GM23338 (cell line): ENCODE results near the gene CENPS. TPM values are rescaled to one million over a fixed set of nuclear protein-coding genes. Genes with fewer than 3 reads are reported as not detected.

Experiments used
- ATAC-seq: fragments of 200-7000 bp; cut with Tn5 transposase; 3 replicates; pipeline ENCODE4 v1.9.1; 2020
- DNase-seq: peaks from one replicate; pipeline ENCODE4 v3.0.0-alpha.2; 2015; ENCODE audit warnings: low spot score
- H2AFZ ChIP-seq: fragments of 200-600 bp; sonication (generic); 2 replicates; pipeline ENCODE4 v1.8.0; 2016; ENCODE audit warnings: antibody characterized with exemption, mild to moderate bottlenecking, moderate library complexity
- H3F3A ChIP-seq: fragments of 200-600 bp; sonication (generic); replicated peaks from 2 replicates; pipeline ENCODE4 v1.8.0; 2017; ENCODE audit warnings: antibody characterized with exemption, mixed run types, low read depth
- H3K27ac ChIP-seq: fragments of 200-600 bp; sonication (generic); 2 replicates; pipeline ENCODE4 v1.6.1; 2016; ENCODE audit warnings: low read depth
- H3K27me3 ChIP-seq: fragments of 200-600 bp; sonication (generic); 2 replicates; pipeline ENCODE4 v1.8.0; 2016; ENCODE audit warnings: mild to moderate bottlenecking, mixed run types, moderate library complexity; ENCODE audit not compliant: insufficient read depth
- H3K36me3 ChIP-seq: fragments of 200-600 bp; sonication (generic); 2 replicates; pipeline ENCODE4 v1.8.0; 2016; ENCODE audit warnings: mild to moderate bottlenecking; ENCODE audit not compliant: insufficient read depth
- H3K4me1 ChIP-seq: fragments of 200-600 bp; sonication (generic); 2 replicates; pipeline ENCODE4 v1.8.0; 2016; ENCODE audit warnings: mild to moderate bottlenecking, moderate library complexity; ENCODE audit not compliant: insufficient read depth
- H3K4me2 ChIP-seq: fragments of 200-600 bp; sonication (generic); 2 replicates; pipeline ENCODE4 v1.7.1; 2017; ENCODE audit warnings: mixed run types
- H3K4me3 ChIP-seq: fragments of 200-600 bp; sonication (generic); 2 replicates; pipeline ENCODE4 v1.6.1; 2016; ENCODE audit warnings: mixed run types
- H3K79me2 ChIP-seq: fragments of 200-600 bp; sonication (generic); replicated peaks from 2 replicates; pipeline ENCODE4 v1.8.0; 2017; ENCODE audit warnings: mild to moderate bottlenecking; ENCODE audit not compliant: insufficient read depth
- H3K9me2 ChIP-seq: fragments of 200-600 bp; sonication (generic); 2 replicates; pipeline ENCODE4 v1.8.0; 2017; ENCODE audit not compliant: insufficient read depth
- H4K20me1 ChIP-seq: fragments of 200-600 bp; sonication (generic); replicated peaks from 2 replicates; pipeline ENCODE4 v1.8.0; 2017; ENCODE audit warnings: mild to moderate bottlenecking; ENCODE audit not compliant: insufficient read depth
- H3K27ac Mint-ChIP-seq: 2 replicates; pipeline ENCODE4 v1.8.0; 2020; ENCODE audit warnings: inconsistent platforms, mild to moderate bottlenecking, moderate library complexity, mixed read lengths
- H3K27me3 Mint-ChIP-seq: 3 replicates; pipeline ENCODE4 v1.8.0; 2022; ENCODE audit warnings: low read depth, mild to moderate bottlenecking, moderate library complexity, mixed read lengths, inconsistent platforms; ENCODE audit not compliant: insufficient read depth, poor library complexity
- H3K36me3 Mint-ChIP-seq: 3 replicates; pipeline ENCODE4 v1.8.0; 2021; ENCODE audit warnings: low read depth, mild to moderate bottlenecking, inconsistent platforms, moderate library complexity, mixed read lengths
- H3K4me1 Mint-ChIP-seq: 3 replicates; pipeline ENCODE4 v1.8.0; 2020; ENCODE audit warnings: mild to moderate bottlenecking, inconsistent platforms, mixed read lengths
- H3K4me3 Mint-ChIP-seq: 3 replicates; pipeline ENCODE4 v1.8.0; 2021; ENCODE audit warnings: moderate library complexity, mild to moderate bottlenecking, inconsistent platforms, mixed read lengths
- H3K9me3 Mint-ChIP-seq: 3 replicates; pipeline ENCODE4 v1.8.0; 2020; ENCODE audit warnings: moderate library complexity, mild to moderate bottlenecking, inconsistent platforms, mixed read lengths
- CREB1 ChIP-seq: fragments of 250-450 bp; sonication (Bioruptor Pico); IDR thresholded peaks from 2 replicates; pipeline ENCODE4 v1.5.0; 2020; ENCODE audit warnings: low read depth, mild to moderate bottlenecking, moderate library complexity
- ETS1 ChIP-seq: IDR thresholded peaks from 2 replicates; pipeline ENCODE4 v1.6.1; 2016; ENCODE audit warnings: antibody characterized with exemption
- EZH2 ChIP-seq: fragments of 200-600 bp; sonication (generic); IDR thresholded peaks from one replicate; pipeline ENCODE4 v1.8.0; 2017; ENCODE audit warnings: antibody characterized with exemption, mild to moderate bottlenecking, low read depth; ENCODE audit not compliant: unreplicated experiment
- EZH2phosphoT487 ChIP-seq: fragments of 200-600 bp; sonication (generic); IDR thresholded peaks from one replicate; pipeline ENCODE4 v1.8.1; 2018; ENCODE audit warnings: antibody characterized with exemption; ENCODE audit not compliant: unreplicated experiment
- JUNB ChIP-seq: IDR thresholded peaks from one replicate; pipeline ENCODE4 v1.6.1; 2016; ENCODE audit warnings: antibody characterized with exemption; ENCODE audit not compliant: unreplicated experiment
- NANOG ChIP-seq: IDR thresholded peaks from 2 replicates; pipeline ENCODE4 v1.6.1; 2016; ENCODE audit warnings: antibody characterized with exemption, borderline replicate concordance
- POLR2AphosphoS5 ChIP-seq: IDR thresholded peaks from 2 replicates; pipeline ENCODE4 v1.6.1; 2016; ENCODE audit warnings: antibody characterized with exemption, low read depth
- STAT1 ChIP-seq: IDR thresholded peaks from one replicate; pipeline ENCODE4 v1.6.1; 2016; ENCODE audit warnings: antibody characterized with exemption; ENCODE audit not compliant: unreplicated experiment
- ZNF114 ChIP-seq: fragments of 250-450 bp; sonication (Bioruptor Pico); IDR thresholded peaks from 2 replicates; pipeline ENCODE4 v1.5.0; 2020; ENCODE audit warnings: mild to moderate bottlenecking, moderate library complexity
- ZNF331 ChIP-seq: fragments of 250-450 bp; sonication (Bioruptor Pico); IDR thresholded peaks from 2 replicates; pipeline ENCODE4 v1.5.0; 2020; ENCODE audit warnings: low read depth, mild to moderate bottlenecking, moderate library complexity
- ZNF462 ChIP-seq: fragments of 250-450 bp; sonication (Bioruptor Pico); IDR thresholded peaks from 2 replicates; pipeline ENCODE4 v1.5.0; 2020; ENCODE audit warnings: mild to moderate bottlenecking, moderate library complexity
- polyA plus RNA-seq: library from polyadenylated mRNA; unstranded; fragments of >200 nt; fragmentation: Nextera tagmentation; extraction: Ambion mirVana; gene quantifications from 2 replicates; pipeline ENCODE4 v1.2.1, GENCODE V29; 2016
- total RNA-seq: library from RNA; depleted of rRNA; stranded (reverse); fragments of >200 nt; shearing (Covaris generic); gene quantifications from 2 replicates; pipeline ENCODE4 v1.2.3, GENCODE V29; 2014

The CENPS gene
- total and polyA plus RNA-seq, 2 experiments from 2014 or later = 4.7 to 31.3 TPM

DNA sequence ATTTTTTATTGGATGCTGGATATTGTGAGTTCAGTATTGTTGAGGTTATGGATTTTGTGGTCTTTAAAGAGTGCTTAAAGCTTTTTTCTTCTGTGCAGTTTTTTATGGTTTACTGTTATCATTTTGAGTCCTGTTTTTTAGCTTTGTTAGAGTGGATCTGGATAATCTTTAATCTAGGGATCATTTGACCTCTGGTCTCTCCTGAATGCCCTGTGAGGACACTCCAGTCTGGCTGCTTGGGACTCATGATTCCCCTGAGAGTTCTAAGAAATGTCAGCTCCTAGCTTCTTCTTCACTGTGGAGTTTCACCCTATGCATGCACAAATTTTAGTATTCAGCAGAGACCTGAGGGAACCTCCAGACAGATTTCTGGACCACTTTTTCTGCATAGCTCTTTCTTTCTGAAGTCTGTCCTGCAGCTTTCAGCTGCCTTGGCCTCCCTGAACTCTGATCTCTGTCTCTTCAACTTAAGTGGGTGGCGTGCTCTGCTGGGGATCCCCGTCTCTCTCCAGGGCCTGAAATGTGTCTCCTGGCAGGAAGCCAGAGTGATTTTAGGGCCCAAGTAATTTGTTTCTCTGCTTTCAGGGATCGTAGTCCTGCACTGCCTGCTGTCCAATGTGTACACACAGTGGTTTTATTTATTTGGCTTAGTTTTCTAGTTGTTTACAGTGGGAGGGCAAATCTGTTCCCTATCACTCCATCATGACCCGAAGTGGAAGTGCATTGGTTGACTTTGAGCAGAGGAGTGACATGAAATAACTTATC is 59.2 kb downstream of the CENPS start:
- Histone ChIP-seq H4K20me1 (peaks cover 28% of the 10 kb centered on the region), H3K9me2 (no peaks in the 10 kb centered on the region), H3K27me3 (no peaks in the 10 kb centered on the region), H3K4me2 (no peak overlapping the region), H3K27ac (no peak overlapping the region; the same call in 1 of the 2 replicates), H2AFZ (no peak overlapping the region), H3F3A (peaks cover 6% of the 10 kb centered on the region; the same call in 1 of the 2 replicates), H3K36me3 (no peaks in the 10 kb centered on the region), H3K4me3 (no peak overlapping the region), H3K4me1 (peaks cover 3% of the 10 kb centered on the region), H3K79me2 (peaks cover 84% of the 10 kb centered on the region)
- Mint-ChIP-seq H3K4me1 (peaks cover 12% of the 10 kb centered on the region), H3K27ac (no peak overlapping the region), H3K27me3 (peaks cover 7% of the 10 kb centered on the region), H3K36me3 (no peaks in the 10 kb centered on the region; the same call in 2 of the 3 replicates), H3K4me3 (no peak overlapping the region), H3K9me3 (no peaks in the 10 kb centered on the region; the same call in 2 of the 3 replicates)
- ATAC-seq (no peak), DNase-seq (no peak)
- no peak for TF ChIP-seq STAT1
- TF ChIP-seq CREB1 (CRISPR knock-in tag) = no peak
- TF ChIP-seq EZH2 = no peak
- TF ChIP-seq ETS1 = no peak

DNA sequence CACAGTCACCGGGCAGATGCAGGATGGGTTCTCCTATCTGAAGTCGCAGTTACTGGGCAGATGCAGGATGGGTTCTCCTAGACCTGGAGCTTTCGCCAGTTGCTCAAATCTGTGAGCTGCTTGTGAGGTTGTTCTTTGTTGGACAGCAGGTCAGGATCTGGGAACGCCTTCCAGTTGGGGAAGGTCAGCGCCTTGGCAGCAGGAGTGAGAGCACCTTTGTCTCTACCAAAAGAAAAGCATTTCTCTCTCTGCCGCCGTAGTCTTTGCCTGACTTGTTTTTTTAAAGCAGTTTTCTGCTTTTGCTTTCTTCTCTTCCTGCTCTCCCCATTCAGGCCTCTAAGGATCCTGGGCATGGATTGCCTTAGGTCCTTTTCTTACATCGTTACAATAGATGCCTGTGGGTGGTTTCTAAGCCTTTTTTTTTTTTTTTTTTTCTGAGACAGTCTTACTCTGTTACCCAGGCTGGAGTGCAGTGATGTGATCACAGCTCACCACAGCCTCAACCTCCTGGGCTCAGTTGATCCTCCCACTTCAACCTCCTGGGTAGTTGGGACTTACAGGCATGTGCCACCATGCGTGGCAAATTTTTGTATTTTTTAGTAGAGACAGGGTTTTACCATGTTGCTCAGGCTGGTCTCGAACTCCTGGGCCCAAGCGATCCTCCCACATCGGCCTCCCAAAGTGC is 60.2 kb downstream of the CENPS start:
- Mint-ChIP-seq H3K36me3 (no peaks in the 10 kb centered on the region; the same call in 2 of the 3 replicates), H3K27ac (no peak overlapping the region), H3K4me3 (no peak overlapping the region), H3K27me3 (peaks cover 7% of the 10 kb centered on the region), H3K9me3 (no peaks in the 10 kb centered on the region; the same call in 2 of the 3 replicates), H3K4me1 (peaks cover 18% of the 10 kb centered on the region)
- H4K20me1 ChIP-seq = peaks cover 26% of the 10 kb centered on the region
- peaks cover 6% of the 10 kb centered on the region for H3K4me1 ChIP-seq
- H3K27ac ChIP-seq = no peak overlapping the region
- ATAC-seq = peak; percentile 15
- peaks cover 7% of the 10 kb centered on the region; the same call in 1 of the 2 replicates for H3F3A ChIP-seq
- no peaks in the 10 kb centered on the region for H3K27me3 ChIP-seq
- H3K4me2 ChIP-seq = no peak overlapping the region
- no peak for DNase-seq
- H2AFZ ChIP-seq = no peak overlapping the region
- H3K9me2 ChIP-seq = no peaks in the 10 kb centered on the region
- H3K79me2 ChIP-seq = peaks cover 82% of the 10 kb centered on the region
- no peak overlapping the region for H3K4me3 ChIP-seq
- no peaks in the 10 kb centered on the region for H3K36me3 ChIP-seq
- no peak for TF ChIP-seq ZNF462 (CRISPR knock-in tag)
- no peak for TF ChIP-seq STAT1
- no peak for TF ChIP-seq ETS1
- no peak for TF ChIP-seq ZNF114 (CRISPR knock-in tag)
- TF ChIP-seq EZH2phosphoT487 = no peak
- no peak for TF ChIP-seq CREB1 (CRISPR knock-in tag)
- TF ChIP-seq EZH2 = no peak
- TF ChIP-seq POLR2AphosphoS5 = no peak
- no peak for TF ChIP-seq ZNF331 (CRISPR knock-in tag)
- TF ChIP-seq NANOG = no peak
- no peak for TF ChIP-seq JUNB
